Effector CD4-positive, alpha-beta T cell (primary cell): ENCODE data around the gene MX2.
A peak's percentile ranks its signal among the peaks of the same experiment; 100 is the strongest.
"Not testable (repeated sequence)": the region's sequence is repeated elsewhere in the genome, so short reads cannot be mapped to it uniquely, and the experiment has no call there.

ENCODE experiments used
- DNase-seq: peaks from one replicate; pipeline ENCODE4 v3.0.0-alpha.2; 2020

Gene MX2

DNA sequence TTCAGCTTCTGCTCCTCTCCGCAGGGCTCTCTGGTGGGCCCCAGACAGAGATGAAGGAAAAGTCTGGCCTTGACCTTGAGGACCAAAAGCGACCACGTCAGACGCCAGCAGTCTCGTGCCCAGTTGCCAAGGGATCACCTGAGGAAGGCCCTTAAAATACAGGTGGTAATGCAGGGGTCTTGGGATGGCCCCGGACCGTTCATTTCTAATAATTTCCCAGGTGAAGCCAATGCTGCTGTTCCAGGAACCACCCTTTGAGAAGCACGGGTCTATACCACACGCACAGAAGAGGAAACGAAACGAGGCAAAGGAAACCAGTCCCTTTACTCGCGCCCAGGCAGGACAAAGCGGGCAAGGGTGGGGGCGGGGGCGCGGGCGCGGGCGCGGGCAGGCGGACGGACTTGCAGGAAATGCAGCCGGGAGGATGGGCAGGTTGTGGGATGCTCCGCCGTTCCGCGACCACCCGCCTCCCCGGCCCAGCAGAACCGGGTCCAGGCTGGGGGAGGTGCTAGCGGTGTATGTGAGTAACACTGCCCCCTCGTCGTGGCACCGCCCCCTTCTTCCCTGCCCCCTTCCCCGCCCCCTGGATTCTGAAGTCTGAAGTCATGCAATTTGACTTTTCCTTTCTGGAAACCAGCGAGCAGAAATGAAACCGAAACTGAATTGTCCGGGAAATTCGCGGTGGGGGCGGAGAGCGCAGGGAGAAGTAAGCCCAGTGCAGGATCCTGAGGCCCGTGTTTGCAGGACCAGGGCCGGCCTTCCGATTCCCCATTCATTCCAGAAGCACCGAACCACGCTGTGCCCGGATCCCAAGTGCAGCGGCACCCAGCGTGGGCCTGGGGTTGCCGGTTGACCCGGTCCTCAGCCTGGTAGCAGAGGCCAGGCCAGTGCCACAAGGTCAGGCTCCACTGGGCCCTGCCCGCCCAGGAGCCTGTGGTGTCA lies 58.4 kb downstream of the MX2 start:
- peak; percentile 24 for DNase-seq

DNA sequence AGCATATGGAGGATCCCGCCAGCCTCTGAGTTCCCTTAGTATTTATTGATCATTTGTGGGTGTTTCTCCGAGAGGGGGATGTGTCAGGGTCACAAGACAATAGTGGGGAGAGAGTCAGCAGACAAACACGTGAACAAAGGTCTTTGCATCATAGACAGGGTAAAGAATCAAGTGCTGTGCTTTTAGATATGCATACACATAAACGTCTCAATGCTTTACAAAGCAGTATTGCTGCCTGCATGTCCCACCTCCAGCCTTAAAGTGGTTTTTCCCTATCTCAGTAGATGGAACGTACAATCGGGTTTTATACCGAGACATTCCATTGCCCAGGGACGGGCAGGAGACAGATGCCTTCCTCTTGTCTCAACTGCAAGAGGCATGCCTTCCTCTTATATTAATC lies 59.2 kb downstream of the MX2 start:
- not testable (repeated sequence) for DNase-seq

DNA sequence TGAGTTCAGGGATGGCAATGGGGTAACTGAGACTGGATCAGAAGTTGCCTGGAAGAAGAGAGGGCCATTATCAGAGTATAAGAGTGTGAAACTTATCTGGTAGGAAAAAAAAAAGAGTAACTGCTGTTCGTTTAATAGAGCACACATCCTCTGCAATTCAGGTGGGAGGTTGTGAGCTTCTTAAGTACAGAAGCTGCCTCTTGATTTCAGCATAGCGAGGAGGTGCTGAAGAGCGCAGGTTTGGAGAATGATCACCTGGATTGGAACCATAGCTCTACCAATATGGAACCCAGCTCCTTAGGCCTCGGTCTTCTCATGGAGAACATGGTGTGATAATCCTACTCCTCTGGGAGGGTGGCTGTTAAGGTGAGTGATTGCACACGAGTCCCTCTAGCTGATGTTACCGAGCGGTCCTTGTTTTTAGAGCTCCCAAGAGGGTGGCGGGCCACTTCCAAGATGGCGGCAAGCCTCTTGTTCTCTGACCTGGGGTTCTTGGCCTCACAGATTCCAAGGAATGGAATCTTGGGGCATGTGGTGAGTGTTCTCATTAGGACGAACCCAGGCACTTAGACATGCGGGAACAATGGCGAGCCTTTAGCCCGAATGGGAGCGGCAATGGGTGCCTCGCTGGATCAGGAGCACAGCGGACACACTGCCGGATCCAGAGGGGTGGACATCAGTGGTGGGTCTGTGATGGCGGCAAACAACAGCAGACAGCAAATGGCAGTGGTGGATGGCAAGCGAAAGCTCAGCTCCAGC lies 60.9 kb downstream of the MX2 start:
- DNase-seq: no peak

DNA sequence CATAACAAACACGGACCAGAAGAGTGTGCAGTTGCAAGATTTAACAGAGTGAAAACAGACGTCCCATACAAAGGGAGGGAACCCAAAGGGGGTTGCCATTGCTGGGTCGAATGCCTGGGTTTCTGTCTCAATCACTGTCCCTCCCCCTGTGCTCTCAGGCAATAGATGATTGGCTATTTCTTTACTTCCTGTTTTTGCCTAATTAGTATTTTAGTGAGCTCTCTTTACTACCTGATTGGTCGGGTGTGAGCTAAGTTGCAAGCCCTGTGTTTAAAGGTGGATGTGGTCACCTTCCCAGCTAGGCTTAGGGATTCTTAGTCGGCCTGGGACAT lies 61.4 kb downstream of the MX2 start:
- not testable (repeated sequence) for DNase-seq

DNA sequence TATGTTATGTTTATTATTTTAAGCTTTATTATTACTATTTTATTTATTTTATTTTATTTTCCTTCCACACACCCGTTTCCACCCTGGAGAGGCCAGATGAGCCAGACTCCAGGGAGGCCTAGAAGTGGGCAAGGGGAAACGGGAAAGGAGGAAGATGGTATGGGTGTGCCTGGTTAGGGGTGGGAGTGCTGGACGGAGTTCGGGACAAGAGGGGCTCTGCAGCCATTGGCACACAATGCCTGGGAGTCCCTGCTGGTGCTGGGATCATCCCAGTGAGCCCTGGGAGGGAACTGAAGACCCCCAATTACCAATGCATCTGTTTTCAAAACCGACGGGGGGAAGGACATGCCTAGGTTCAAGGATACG lies 63.7 kb downstream of the MX2 start:
- DNase-seq: no peak

DNA sequence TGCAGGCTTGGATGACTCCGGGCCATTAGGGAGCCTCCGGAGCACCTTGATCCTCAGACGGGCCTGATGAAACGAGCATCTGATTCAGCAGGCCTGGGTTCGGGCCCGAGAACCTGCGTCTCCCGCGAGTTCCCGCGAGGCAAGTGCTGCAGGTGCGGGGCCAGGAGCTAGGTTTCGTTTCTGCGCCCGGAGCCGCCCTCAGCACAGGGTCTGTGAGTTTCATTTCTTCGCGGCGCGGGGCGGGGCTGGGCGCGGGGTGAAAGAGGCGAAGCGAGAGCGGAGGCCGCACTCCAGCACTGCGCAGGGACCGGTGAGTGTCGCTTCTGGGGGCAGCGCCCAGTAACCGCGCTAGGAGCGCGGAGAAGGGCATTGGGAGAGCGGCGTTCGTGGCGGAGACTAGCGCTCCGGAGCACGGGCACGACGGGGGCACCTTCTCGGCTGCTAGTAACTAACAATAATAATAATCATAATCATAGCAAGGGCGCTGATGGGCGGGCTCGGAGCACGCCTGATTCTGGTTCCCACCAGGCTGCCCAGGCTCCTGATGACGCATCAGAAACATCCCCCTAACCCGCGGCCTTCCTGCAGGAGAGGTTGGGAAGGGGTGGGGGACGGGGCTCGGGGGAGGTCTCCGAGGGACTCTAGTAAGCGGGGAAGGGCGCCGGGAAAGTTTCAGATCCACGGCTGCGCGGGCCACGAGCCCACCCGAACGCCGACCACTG lies 64.3 kb downstream of the MX2 start, which contains the start of gene MX1:
MX1 (plus strand) TSS at position 286 of the 722 bp plus-strand sequence. CDS start 5,832 bp downstream, outside the sequence.
- DNase-seq: peak; percentile 79

DNA sequence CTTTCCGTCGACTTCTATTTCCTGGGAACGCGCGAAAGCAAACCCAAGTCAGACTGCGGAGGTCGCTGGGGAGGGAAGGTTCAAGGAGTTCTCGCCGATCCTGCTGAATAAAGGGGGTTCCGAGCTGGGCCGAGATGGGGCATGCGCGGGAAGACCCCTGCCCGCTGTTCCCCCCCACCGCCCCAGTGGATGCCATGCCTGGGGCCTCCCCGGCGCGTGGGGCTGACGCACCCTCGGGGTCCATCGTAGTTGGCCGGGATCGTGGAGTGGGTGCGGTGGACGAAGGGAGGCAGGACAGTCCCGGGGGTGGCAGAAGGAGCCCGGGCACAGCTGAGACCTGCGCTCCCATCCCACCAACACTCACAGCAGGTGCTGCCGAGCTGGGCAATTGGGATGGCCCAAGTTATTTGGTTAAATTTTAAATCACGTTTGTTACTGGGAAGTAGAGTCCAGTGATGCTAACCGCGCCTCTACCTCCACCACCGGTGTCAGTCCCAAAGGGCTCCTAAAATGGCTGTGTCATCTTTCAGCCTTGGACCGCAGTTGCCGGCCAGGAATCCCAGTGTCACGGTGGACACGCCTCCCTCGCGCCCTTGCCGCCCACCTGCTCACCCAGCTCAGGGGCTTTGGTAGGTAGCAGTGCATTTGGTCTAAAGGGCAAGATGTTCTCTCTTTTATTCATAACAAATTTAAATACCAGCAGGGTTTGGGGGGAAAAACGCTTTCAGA lies 65.0 kb downstream of the MX2 start:
- no peak for DNase-seq

DNA sequence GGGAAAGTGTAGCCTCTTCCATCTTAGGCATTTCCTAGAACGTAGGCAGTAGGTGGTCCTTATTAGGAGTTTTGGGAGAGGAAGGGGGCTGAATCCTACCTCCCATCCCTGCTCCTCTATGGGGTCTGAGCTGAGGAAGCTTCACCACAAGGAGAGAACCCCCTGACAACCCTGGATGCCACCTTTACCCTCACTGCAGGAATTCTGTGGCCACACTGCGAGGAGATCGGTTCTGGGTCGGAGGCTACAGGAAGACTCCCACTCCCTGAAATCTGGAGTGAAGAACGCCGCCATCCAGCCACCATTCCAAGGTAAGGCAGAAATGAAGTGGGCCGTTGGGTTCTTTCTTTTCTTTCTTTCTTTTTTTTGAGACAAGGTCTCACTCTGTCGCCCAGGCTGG lies 65.7 kb downstream of the MX2 start:
- DNase-seq: no peak

DNA sequence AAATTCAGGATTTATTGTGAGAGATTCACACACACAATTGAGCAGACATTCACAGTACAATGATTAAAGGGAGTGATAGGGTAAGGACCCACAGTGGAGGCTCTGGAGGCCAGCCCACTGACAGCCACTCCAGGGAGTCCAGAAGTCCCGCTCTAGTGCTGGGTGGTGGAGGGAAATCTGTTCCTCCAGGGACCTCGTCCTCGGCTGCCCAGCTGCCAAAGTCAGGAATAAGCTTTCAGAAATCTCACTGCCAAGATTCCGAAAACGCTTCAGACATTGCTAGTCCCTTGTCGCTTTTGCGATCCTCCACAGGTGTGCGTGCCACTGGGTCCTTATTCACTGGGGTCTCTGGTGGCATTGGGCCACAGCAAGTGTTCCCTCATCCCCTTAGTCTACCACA lies 66.5 kb downstream of the MX2 start:
- DNase-seq: no peak

DNA sequence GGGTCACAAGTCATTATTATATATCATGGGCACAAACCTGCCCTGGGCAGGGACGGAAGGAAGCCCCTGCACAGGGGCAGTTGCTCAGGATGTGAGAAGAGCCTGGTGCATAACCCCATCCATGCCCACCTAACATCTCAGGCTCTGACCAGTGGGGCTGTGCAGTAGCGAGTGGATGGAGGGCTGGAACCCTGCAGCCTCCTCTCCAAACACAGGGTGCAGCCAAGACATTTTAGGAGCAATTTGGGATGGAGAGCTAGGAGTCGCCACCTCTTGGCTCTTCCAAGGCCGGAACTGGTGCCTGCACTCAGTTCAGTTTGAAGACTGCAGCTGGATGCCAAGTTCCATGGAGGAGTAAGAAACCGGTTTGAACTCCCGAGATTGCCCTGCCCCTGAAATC lies 67.0 kb downstream of the MX2 start:
- no peak for DNase-seq

DNA sequence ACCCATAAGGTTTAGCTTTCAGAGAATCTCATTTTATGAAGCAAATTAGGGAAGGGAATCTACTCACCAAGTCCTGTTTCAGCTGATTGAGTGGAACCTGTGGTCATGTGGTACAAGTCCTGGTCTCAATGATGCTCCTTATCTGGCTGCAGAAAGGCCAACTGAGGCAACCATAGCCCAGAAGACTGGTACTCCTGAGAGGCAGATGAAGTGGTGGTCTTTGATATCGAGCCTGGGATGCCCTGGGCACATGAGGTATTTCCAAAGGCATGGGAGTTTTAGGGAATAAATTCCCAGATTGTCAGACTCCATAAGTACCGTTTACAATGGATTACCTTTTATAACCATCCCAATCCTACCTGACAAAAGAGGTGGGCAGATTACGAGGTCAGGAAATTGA lies 67.5 kb downstream of the MX2 start:
- no peak for DNase-seq

DNA sequence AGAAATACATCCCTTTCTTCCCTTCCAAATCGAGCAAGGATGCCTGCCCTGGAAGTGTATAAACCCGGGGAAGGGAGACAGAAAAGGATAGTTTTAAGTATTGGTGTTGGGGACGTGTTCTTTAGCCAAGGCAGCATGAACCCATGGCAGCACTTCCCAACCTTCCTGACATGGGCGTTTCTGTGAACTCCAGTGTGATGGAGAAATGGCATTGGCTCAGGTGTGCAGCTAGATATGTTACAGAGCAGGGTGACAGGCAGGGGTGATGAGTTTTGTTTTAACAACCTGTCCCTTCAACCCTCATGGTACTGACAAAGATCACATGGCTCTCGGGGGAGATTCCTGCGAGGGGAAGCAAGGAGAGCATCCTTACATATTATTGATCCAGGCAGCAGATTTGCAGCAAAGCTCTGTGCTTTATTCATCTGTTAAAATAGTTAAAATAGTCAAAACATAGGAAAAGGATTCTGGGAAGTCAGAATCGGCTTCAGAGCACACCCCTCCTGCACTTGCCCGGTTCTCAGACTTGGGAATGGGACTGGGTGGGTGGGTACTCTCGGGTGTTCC lies 68.2 kb downstream of the MX2 start:
- no peak for DNase-seq

DNA sequence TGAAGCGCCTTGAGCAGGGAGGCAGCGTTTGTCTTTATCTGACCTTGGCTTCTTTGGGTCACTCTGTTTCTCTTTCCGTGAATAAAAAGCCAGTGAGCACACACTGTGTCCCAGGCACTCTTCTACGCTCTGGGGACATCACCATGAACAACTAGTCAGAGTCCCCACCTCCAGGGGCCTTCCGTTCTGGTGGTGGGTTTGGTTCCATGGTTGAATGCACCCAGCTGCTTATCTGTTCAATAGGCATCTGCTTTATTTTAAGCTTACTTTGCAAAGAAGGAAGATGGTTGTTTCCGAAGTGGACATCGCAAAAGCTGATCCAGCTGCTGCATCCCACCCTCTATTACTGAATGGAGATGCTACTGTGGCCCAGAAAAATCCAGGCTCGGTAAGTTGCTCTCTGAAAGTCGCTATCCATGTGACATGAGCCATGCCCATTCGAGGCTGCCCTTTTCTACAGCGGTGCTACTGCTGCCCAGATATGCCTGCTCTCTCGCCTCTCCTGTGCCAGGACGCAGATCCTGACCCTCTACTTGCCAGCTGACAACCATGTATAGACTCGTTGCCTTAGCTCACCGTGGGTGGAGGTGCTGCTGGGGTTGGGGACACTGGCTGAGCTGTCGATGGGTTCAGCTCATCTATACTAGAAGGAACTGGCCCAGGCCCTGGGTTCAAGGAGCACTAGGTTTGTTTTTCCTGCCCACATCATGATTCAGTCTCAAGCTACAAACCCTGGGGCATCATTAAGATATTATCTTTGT lies 70.1 kb downstream of the MX2 start:
- DNase-seq: no peak

DNA sequence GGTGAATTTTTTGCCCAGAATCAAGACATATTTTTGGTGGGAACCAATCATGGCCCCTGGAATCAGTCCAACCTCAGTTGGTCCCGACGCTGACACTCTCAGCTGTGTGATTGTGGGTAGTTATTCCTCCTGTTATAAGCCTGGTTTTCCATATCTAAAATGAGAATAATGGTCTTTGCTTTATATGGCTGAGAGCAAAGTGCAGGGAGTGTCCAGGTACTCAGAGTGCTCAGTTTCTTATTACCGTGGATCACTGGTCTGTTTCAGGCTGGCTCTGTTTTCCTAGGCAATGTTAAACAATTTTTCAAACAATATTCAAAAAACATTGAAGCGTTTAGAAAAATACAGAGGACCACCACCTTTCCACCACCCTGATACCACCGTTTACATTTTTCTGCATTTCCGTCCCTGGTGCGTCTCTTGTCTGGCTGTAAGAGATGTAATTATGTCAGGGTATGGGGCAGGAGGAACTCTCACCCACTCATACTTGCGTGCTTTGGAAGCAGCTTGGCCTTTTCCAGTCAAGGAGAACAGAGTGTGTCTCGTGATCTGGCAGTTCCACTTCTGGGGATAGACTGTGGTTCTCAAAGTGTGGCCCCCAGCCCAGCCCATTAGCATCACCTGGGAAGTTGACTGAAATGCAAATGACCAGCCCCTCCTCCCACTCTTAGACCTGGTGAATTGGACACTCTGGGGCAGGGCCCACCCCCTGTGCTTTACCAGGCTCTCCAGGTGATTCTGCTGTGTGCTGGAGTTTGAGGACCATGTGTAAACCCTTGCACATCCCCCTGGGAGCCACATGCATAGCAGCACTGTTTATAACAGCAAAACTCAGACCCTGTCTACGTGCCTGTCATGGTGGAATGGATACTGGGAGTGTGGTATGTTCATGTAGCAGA lies 71.0 kb downstream of the MX2 start:
- DNase-seq: no peak

DNA sequence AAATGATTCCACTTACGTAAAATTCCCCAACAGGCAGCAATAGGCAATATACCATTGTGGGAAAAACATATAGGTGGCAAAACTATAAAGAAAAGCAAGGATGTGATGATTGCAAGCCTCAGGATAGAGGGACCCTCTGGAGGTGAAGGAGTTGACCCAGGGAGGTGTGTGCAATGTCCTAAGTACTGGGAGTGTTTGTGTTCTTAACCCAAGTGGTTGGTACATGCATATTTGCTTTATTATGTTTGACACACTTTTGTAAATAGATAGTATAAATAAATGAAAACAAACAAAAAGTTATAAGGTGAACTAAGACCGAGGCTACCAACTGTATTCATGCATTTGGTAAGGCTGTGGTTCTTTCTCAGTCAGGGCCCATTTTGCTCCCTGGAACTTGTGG lies 71.7 kb downstream of the MX2 start:
- DNase-seq: no peak

DNA sequence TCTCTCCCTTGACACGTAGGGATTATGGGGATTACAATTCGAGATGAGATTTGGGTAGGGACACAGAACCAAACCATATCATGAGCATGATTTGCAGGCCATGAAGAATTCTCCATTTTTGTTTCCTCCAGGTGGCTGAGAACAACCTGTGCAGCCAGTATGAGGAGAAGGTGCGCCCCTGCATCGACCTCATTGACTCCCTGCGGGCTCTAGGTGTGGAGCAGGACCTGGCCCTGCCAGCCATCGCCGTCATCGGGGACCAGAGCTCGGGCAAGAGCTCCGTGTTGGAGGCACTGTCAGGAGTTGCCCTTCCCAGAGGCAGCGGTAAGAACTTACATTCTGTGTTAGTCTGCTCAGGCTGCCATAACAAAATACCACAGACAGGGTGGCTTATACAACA lies 73.9 kb downstream of the MX2 start:
- DNase-seq: no peak

DNA sequence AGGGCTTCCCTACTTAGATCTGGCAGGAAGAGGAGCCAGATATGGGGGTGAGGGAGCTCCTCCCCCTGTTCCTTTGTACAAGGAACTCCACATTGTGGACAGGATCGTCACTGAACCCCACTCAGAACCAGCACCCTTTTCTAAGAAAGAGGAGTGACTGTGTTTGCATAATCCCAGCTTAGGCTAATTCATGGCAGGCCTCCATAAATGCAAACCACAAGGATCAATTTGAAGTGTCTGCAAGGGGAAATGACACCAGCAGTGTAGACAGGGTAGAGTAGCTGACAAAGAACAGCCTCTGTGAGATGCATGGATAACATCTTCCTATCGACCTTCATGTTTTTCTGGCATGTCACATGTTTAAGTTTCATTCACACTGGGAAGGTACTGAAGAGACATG lies 75.9 kb downstream of the MX2 start:
- DNase-seq: no peak

DNA sequence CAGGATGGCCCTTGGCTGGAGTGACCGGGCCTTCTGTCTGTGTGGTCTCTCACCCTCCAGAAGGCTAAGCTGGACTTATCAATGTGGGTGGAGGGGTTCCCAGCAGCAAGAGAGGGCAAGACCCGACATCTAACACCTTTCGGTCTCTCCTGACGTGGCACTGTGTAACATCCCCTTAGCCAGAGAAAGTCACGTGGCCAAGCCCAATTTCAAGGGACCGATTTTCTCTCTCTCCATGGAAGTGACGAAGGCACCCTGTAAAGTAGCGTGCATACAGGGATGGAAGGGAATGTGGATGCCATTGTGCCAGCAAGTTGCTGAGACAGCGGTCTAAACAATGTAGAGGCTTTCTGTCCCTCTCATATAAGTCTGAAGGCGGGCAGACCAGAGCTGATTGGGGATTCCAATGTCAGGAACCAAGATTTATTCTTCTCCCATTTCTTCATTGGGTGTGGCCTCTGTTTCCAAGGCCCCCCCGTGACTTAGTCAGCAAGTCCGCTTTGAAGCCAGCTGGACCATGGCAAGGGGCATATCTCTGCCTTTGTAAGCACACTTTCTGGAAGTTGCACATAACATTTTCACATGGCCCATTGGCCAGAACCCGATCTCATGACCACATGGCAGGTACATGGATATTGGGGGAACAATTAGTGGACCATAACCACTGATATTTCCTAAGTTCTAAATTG lies 76.7 kb downstream of the MX2 start:
- no peak for DNase-seq

DNA sequence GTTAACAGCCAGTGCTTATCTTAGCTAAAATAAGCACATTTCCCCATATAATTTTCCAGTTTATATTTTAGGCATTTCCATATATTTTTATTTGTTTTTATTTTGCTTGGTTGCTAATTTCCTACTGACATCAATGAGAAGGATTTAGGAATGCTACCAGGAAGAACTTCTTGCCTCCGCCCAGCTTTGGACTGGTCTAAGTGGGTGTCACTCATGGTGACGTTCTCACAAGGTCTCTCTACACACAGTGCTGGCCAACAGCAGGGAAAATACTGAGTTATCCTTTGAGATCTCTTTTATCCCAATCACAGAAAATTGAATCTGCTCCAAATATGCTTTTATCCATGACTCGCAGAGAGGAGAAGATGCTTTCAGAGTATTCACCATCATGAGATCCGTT lies 77.4 kb downstream of the MX2 start:
- no peak for DNase-seq

DNA sequence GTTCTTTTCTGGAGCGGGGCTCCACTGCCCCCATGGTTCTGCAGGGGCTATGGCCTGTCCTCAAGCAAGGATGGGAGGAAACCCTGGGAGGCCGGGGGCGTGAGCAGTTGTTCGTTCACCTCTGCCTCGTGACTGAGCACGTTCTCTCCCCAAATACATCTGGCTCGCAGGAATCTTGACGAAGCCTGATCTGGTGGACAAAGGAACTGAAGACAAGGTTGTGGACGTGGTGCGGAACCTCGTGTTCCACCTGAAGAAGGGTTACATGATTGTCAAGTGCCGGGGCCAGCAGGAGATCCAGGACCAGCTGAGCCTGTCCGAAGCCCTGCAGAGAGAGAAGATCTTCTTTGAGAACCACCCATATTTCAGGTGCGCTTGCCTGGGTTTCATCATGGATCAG lies 79.7 kb downstream of the MX2 start:
- no peak for DNase-seq
